Stimulated activated CD4-positive, alpha-beta T cell treated with anti-CD3 and anti-CD28 coated beads, Interleukin-2, amount 100 ng/mL, for 48 hours (primary cell): Measurements from ENCODE around the gene TMEM163.

Source experiments
- DNase-seq, 2 donors: peaks; one replicate each; pipeline ENCODE4 v3.0.0-alpha.2; 2020

TMEM163 gene

GRCh38 chr2:134721596-134721995 lies 2.8 kb upstream of the TMEM163 start:
- DNase-seq: no peak

GRCh38 chr2:134718023-134718816 lies 580 bp downstream of the TMEM163 start:
- no peak for DNase-seq

GRCh38 chr2:134717286-134718022 lies 1.3 kb downstream of the TMEM163 start:
- DNase-seq: no peak

GRCh38 chr2:134716721-134717243 lies 2.0 kb downstream of the TMEM163 start:
- DNase-seq: no peak

- no peak for DNase-seq
Measured at GRCh38 chr2:134715932-134716643, 2.7 kb downstream of the TMEM163 start.

GRCh38 chr2:134714228-134714627 lies 4.6 kb downstream of the TMEM163 start:
- no peak for DNase-seq

- DNase-seq: no peak
Measured at GRCh38 chr2:134713606-134714005, 5.2 kb downstream of the TMEM163 start.

GRCh38 chr2:134713176-134713575 lies 5.6 kb downstream of the TMEM163 start:
- DNase-seq: no peak

- no peak for DNase-seq
Measured at GRCh38 chr2:134712736-134713135, 6.1 kb downstream of the TMEM163 start.

- no peak for DNase-seq
Measured at GRCh38 chr2:134712299-134712698, 6.5 kb downstream of the TMEM163 start.

- no peak for DNase-seq
Measured at GRCh38 chr2:134711692-134712091, 7.1 kb downstream of the TMEM163 start.

- DNase-seq: no peak
Measured at GRCh38 chr2:134707330-134707676, 11.5 kb downstream of the TMEM163 start.

GRCh38 chr2:134706587-134707329 lies 12.0 kb downstream of the TMEM163 start:
- no peak for DNase-seq

GRCh38 chr2:134705861-134706586 lies 12.8 kb downstream of the TMEM163 start:
- DNase-seq: no peak

- no peak for DNase-seq
Measured at GRCh38 chr2:134704173-134704572, 14.6 kb downstream of the TMEM163 start.

GRCh38 chr2:134703426-134703825 lies 15.4 kb downstream of the TMEM163 start:
- no peak for DNase-seq

GRCh38 chr2:134700730-134701129 lies 18.1 kb downstream of the TMEM163 start:
- no peak for DNase-seq

- DNase-seq: no peak
Measured at GRCh38 chr2:134694411-134694810, 24.4 kb downstream of the TMEM163 start.

- no peak for DNase-seq
Measured at GRCh38 chr2:134693359-134694330, 25.2 kb downstream of the TMEM163 start.

- no peak for DNase-seq
Measured at GRCh38 chr2:134692499-134692898, 26.3 kb downstream of the TMEM163 start.
